Measurements from ENCODE around the gene OPN3.

- TF ChIP-seq CHD2 (IDR thresholded peaks at IDR 0.05; ENCODE audit: low read depth, low read length) (no peak), CBX3 (IDR thresholded peaks at IDR 0.05; ENCODE audit: borderline replicate concordance in 1 of 2, low read length in 2 of 2) (no peak), YBX1 (IDR thresholded peaks at IDR 0.05) (no peak), CBX8 (IDR thresholded peaks at IDR 0.05; ENCODE audit: borderline replicate concordance, extremely low read depth, low read depth, low read length, poor library complexity, severe bottlenecking) (no peak), SIX5 (IDR thresholded peaks at IDR 0.05; ENCODE audit: borderline replicate concordance in 1 of 2, insufficient read depth in 1 of 2, low read depth in 1 of 2, low read length in 2 of 2) (no peak), RFX5 (IDR thresholded peaks at IDR 0.05; ENCODE audit: low read depth, low read length) (no peak), MAX (CRISPR knock-in tag; IDR thresholded peaks at IDR 0.05) (no peak), CTCF (IDR thresholded peaks at IDR 0.05 in 2 of 3, conservative IDR thresholded peaks at IDR 0.05 in 1 of 3; ENCODE audit: insufficient read depth in 2 of 3, low read depth in 1 of 3, low read length in 3 of 3) (peak in 2 of 3 experiments; percentile 22 to 23; a peak in 1 of 6 replicates), ATF2 (CRISPR knock-in tag; IDR thresholded peaks at IDR 0.05) (no peak)
These were observed 483 bp downstream of the OPN3 start for GRCh38 chr1:241639623-241640148.
